Muscle layer of duodenum (tissue), 2 donors: ENCODE data around the gene COL3A1.
A peak's percentile ranks its signal among the peaks of the same experiment; 100 is the strongest.

Experiments
- H3K27ac ChIP-seq: one replicate; pipeline ENCODE4 v1.7.0; 2013; ENCODE audit warnings: mild to moderate bottlenecking, low read length
- H3K27me3 ChIP-seq: one replicate; pipeline ENCODE4 v1.7.0; 2013; ENCODE audit warnings: low read depth, mild to moderate bottlenecking, control low read depth, low read length
- H3K36me3 ChIP-seq, 2 donors: one replicate each; pipeline ENCODE4 v1.7.0; 2013; ENCODE audit warnings: low read length in 2 of 2, control low read depth in 1 of 2, mild to moderate bottlenecking in 1 of 2; ENCODE audit not compliant: insufficient read depth in 2 of 2, control insufficient read depth in 1 of 2
- H3K4me1 ChIP-seq, 2 donors: one replicate each; pipeline ENCODE4 v1.7.0; 2013; ENCODE audit warnings: low read length in 2 of 2, mild to moderate bottlenecking in 2 of 2, control low read depth in 1 of 2, moderate library complexity in 1 of 2; ENCODE audit not compliant: insufficient read depth in 2 of 2, control insufficient read depth in 1 of 2
- H3K4me3 ChIP-seq, 2 donors: one replicate each; pipeline ENCODE4 v1.7.0; 2013; ENCODE audit warnings: low read length in 2 of 2, low read depth in 1 of 2, mild to moderate bottlenecking in 1 of 2
- H3K9me3 ChIP-seq, 2 donors: one replicate each; pipeline ENCODE4 v1.7.0; 2013; ENCODE audit warnings: low read length in 2 of 2, control low read depth in 1 of 2, mild to moderate bottlenecking in 1 of 2; ENCODE audit not compliant: control insufficient read depth in 1 of 2
- donor health status: healthy.

Gene COL3A1

GRCh38 chr2:188974164-188974563, at the start of gene COL3A1:
TSS of gene COL3A1 (plus strand) at chr2:188974373. CDS start at chr2:188974490, 117 bp downstream.
- H3K9me3 ChIP-seq: no peaks in the 10 kb centered on the region
- H3K4me3 ChIP-seq: peak within 1 kb of the TSS; percentile 86 to 92
- peaks cover 0 to 40% of the 10 kb centered on the region in 2 donors for H3K36me3 ChIP-seq
- no peaks in the 10 kb centered on the region for H3K27me3 ChIP-seq
- H3K4me1 ChIP-seq: peaks cover 0 to 15% of the 10 kb centered on the region in 2 donors
- H3K27ac ChIP-seq: peak within 1 kb of the TSS; percentile 94

- no peaks in the 10 kb centered on the region for H3K27me3 ChIP-seq
- H3K4me3 ChIP-seq: no peak overlapping the region
- H3K9me3 ChIP-seq: peaks cover 0 to 12% of the 10 kb centered on the region in 2 donors
- no peaks in the 10 kb centered on the region for H3K36me3 ChIP-seq
- H3K4me1 ChIP-seq: no peaks in the 10 kb centered on the region
- no peak overlapping the region for H3K27ac ChIP-seq
These were observed 45.5 kb upstream of the COL3A1 start for GRCh38 chr2:188928643-188929042.

GRCh38 chr2:188931361-188931760, 42.8 kb upstream of the COL3A1 start:
- Histone ChIP-seq H3K27ac (no peak overlapping the region), H3K4me3 (no peak overlapping the region), H3K27me3 (no peaks in the 10 kb centered on the region), H3K36me3 (no peaks in the 10 kb centered on the region), H3K4me1 (no peaks in the 10 kb centered on the region), H3K9me3 (peaks cover 0 to 12% of the 10 kb centered on the region in 2 donors)

- H3K36me3 ChIP-seq: peaks cover 0 to 11% of the 10 kb centered on the region in 2 donors
- H3K4me1 ChIP-seq: no peaks in the 10 kb centered on the region
- peak overlapping the region; percentile 62 for H3K27ac ChIP-seq
These were observed 36.6 kb upstream of the COL3A1 start for GRCh38 chr2:188937228-188938220.

GRCh38 chr2:188940171-188940570, 34.0 kb upstream of the COL3A1 start:
- no peaks in the 10 kb centered on the region for H3K9me3 ChIP-seq
- H3K27ac ChIP-seq: no peak overlapping the region
- no peak overlapping the region for H3K4me3 ChIP-seq
- H3K27me3 ChIP-seq: no peaks in the 10 kb centered on the region
- peaks cover 0 to 11% of the 10 kb centered on the region in 2 donors for H3K36me3 ChIP-seq
- no peaks in the 10 kb centered on the region for H3K4me1 ChIP-seq

More at GRCh38 chr2:188937228-188938220, 36.6 kb upstream of the COL3A1 start:
- no peaks in the 10 kb centered on the region for H3K9me3 ChIP-seq
- H3K27me3 ChIP-seq: no peaks in the 10 kb centered on the region
- H3K4me3 ChIP-seq: no peak overlapping the region

GRCh38 chr2:188944442-188944841, 29.7 kb upstream of the COL3A1 start:
- H3K4me1 ChIP-seq: no peaks in the 10 kb centered on the region
- H3K4me3 ChIP-seq: no peak overlapping the region
- H3K27ac ChIP-seq: no peak overlapping the region
- no peaks in the 10 kb centered on the region for H3K36me3 ChIP-seq
- no peaks in the 10 kb centered on the region for H3K9me3 ChIP-seq
- no peaks in the 10 kb centered on the region for H3K27me3 ChIP-seq

GRCh38 chr2:188949046-188949818, 24.9 kb upstream of the COL3A1 start:
- Histone ChIP-seq H3K4me3 (no peak overlapping the region), H3K27me3 (no peaks in the 10 kb centered on the region), H3K4me1 (no peaks in the 10 kb centered on the region), H3K36me3 (no peaks in the 10 kb centered on the region), H3K9me3 (no peaks in the 10 kb centered on the region), H3K27ac (no peak overlapping the region)

- H3K9me3 ChIP-seq: no peaks in the 10 kb centered on the region
- H3K4me3 ChIP-seq: no peak overlapping the region
- no peaks in the 10 kb centered on the region for H3K4me1 ChIP-seq
- no peaks in the 10 kb centered on the region for H3K27me3 ChIP-seq
- no peaks in the 10 kb centered on the region for H3K36me3 ChIP-seq
- no peak overlapping the region for H3K27ac ChIP-seq
These were observed 21.3 kb upstream of the COL3A1 start for GRCh38 chr2:188952901-188953300.

GRCh38 chr2:188956290-188956689, 17.9 kb upstream of the COL3A1 start:
- Histone ChIP-seq H3K4me3 (no peak overlapping the region), H3K27me3 (no peaks in the 10 kb centered on the region), H3K36me3 (no peaks in the 10 kb centered on the region), H3K4me1 (no peaks in the 10 kb centered on the region), H3K27ac (no peak overlapping the region), H3K9me3 (no peaks in the 10 kb centered on the region)

- no peak overlapping the region for H3K27ac ChIP-seq
- no peaks in the 10 kb centered on the region for H3K9me3 ChIP-seq
- H3K4me3 ChIP-seq: no peak overlapping the region
- no peaks in the 10 kb centered on the region for H3K36me3 ChIP-seq
- H3K4me1 ChIP-seq: no peaks in the 10 kb centered on the region
- H3K27me3 ChIP-seq: no peaks in the 10 kb centered on the region
These were observed 17.2 kb upstream of the COL3A1 start for GRCh38 chr2:188956961-188957360.

GRCh38 chr2:188957646-188958045, 16.5 kb upstream of the COL3A1 start:
- Histone ChIP-seq H3K27ac (no peak overlapping the region), H3K4me3 (no peak overlapping the region), H3K4me1 (no peaks in the 10 kb centered on the region), H3K27me3 (no peaks in the 10 kb centered on the region), H3K9me3 (no peaks in the 10 kb centered on the region), H3K36me3 (no peaks in the 10 kb centered on the region)
